Neuronal stem cell (in vitro differentiated cells): Measurements from ENCODE around the gene ABCC10. TPM values are rescaled to one million over a fixed set of nuclear protein-coding genes. Genes with fewer than 3 reads are reported as not detected.

Experiments used
- small RNA-seq: library from polyadenylated mRNA; stranded (forward); fragments of <200 nt; extraction: miRNeasy Mini kit (QIAGEN cat#:217004); gene quantifications from one replicate; pipeline ENCODE3, GENCODE V24; 2013; ENCODE audit not compliant: insufficient read depth

ABCC10 gene

Small RNA genes within 50 kb of the gene (small RNA-seq; reads per million reads assigned to genes)
- gene MIR6780B = 1.6 reads per million
- not detected for gene RNU6-1113P
